ENCODE results near the gene CCDC69. TPM values are rescaled to one million over a fixed set of nuclear protein-coding genes. Genes with fewer than 3 reads are reported as not detected.
A peak's percentile ranks its signal among the peaks of the same experiment; 100 is the strongest.

Gene CCDC69
- total RNA-seq, 4 donors from 2014 or later: 217 to 341 (median 285) TPM

- H3K4me3 ChIP-seq: no peak overlapping the region
- no peak overlapping the region for H3K27ac ChIP-seq (replicated peaks in 1 of 4)
- 63% methylated on average over 6 of the region's 6 CpGs for WGBS
- H3K36me3 ChIP-seq: no peaks in the 10 kb centered on the region
- no peaks in the 10 kb centered on the region for H3K27me3 ChIP-seq
- H3K9me3 ChIP-seq: no peaks in the 10 kb centered on the region
- TF ChIP-seq POLR2A (IDR thresholded peaks at IDR 0.05; ENCODE audit: low read depth) (no peak), EP300 (IDR thresholded peaks at IDR 0.05) (no peak), POLR2AphosphoS5 (IDR thresholded peaks at IDR 0.05) (no peak)
- TF ChIP-seq, protein P1, sequence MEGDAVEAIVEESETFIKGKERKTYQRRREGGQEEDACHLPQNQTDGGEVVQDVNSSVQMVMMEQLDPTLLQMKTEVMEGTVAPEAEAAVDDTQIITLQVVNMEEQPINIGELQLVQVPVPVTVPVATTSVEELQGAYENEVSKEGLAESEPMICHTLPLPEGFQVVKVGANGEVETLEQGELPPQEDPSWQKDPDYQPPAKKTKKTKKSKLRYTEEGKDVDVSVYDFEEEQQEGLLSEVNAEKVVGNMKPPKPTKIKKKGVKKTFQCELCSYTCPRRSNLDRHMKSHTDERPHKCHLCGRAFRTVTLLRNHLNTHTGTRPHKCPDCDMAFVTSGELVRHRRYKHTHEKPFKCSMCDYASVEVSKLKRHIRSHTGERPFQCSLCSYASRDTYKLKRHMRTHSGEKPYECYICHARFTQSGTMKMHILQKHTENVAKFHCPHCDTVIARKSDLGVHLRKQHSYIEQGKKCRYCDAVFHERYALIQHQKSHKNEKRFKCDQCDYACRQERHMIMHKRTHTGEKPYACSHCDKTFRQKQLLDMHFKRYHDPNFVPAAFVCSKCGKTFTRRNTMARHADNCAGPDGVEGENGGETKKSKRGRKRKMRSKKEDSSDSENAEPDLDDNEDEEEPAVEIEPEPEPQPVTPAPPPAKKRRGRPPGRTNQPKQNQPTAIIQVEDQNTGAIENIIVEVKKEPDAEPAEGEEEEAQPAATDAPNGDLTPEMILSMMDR (IDR thresholded peaks at IDR 0.05): no peak
- no peak for DNase-seq (ENCODE audit: extremely low spot score)
- H3K4me1 ChIP-seq: peaks cover 9 to 13% (median 10%) of the 10 kb centered on the region in 4 donors
- intact Hi-C loops (cut with DNase I): no loop called here
Measured at GRCh38 chr5:151227918-151228447, 4.1 kb upstream of the CCDC69 start.

- intact Hi-C loops (cut with DNase I): no loop called here
- no peak for DNase-seq (ENCODE audit: extremely low spot score)
- TF ChIP-seq POLR2AphosphoS5 (IDR thresholded peaks at IDR 0.05): no peak
- TF ChIP-seq, protein P1 (IDR thresholded peaks at IDR 0.05): no peak
- WGBS: 72% methylated on average over 5 of the region's 5 CpGs
- H3K4me1 ChIP-seq: peaks cover 34 to 38% (median 35%) of the 10 kb centered on the region in 4 donors
- H3K9me3 ChIP-seq: no peaks in the 10 kb centered on the region
- peak overlapping the region in 1 of 4 donors; percentile 91 for H3K27ac ChIP-seq (replicated peaks in 1 of 4)
- no peaks in the 10 kb centered on the region for H3K27me3 ChIP-seq
- no peaks in the 10 kb centered on the region for H3K36me3 ChIP-seq
- no peak overlapping the region for H3K4me3 ChIP-seq
Measured at GRCh38 chr5:151225475-151225874, 1.6 kb upstream of the CCDC69 start.

GRCh38 chr5:151225071-151225470 is 1.2 kb upstream of the CCDC69 start:
- Histone ChIP-seq H3K27ac (replicated peaks in 1 of 4) (peak overlapping the region; percentile 91 to 97 (median 96)), H3K27me3 (no peaks in the 10 kb centered on the region), H3K9me3 (no peaks in the 10 kb centered on the region), H3K36me3 (no peaks in the 10 kb centered on the region), H3K4me3 (no peak overlapping the region), H3K4me1 (peaks cover 38 to 42% (median 39%) of the 10 kb centered on the region in 4 donors)
- TF ChIP-seq POLR2AphosphoS5 (IDR thresholded peaks at IDR 0.05): no peak
- no peak for TF ChIP-seq POLR2A (IDR thresholded peaks at IDR 0.05; ENCODE audit: low read depth)
- TF ChIP-seq, protein P1 (IDR thresholded peaks at IDR 0.05): no peak
- TF ChIP-seq EP300 (IDR thresholded peaks at IDR 0.05): no peak
- DNase-seq (ENCODE audit: extremely low spot score): no peak
- intact Hi-C loops (cut with DNase I): no loop called here
- WGBS: 96% methylated on average over 4 of the region's 4 CpGs

- H3K4me1 ChIP-seq: peaks cover 45 to 49% (median 46%) of the 10 kb centered on the region in 4 donors
- H3K9me3 ChIP-seq: no peaks in the 10 kb centered on the region
- H3K27me3 ChIP-seq: no peaks in the 10 kb centered on the region
- TF ChIP-seq, protein P1 (IDR thresholded peaks at IDR 0.05): no peak
- TF ChIP-seq EP300 (IDR thresholded peaks at IDR 0.05): no peak
- TF ChIP-seq POLR2A (IDR thresholded peaks at IDR 0.05; ENCODE audit: low read depth): no peak
- TF ChIP-seq POLR2AphosphoS5 (IDR thresholded peaks at IDR 0.05): no peak
- H3K27ac ChIP-seq (replicated peaks in 1 of 4): peak overlapping the region; percentile 91 to 97 (median 96)
- H3K4me3 ChIP-seq: peak overlapping the region; percentile 89 to 99 (median 97)
- no peaks in the 10 kb centered on the region for H3K36me3 ChIP-seq
- no peak for DNase-seq (ENCODE audit: extremely low spot score)
- WGBS: 91% methylated on average over 6 of the region's 6 CpGs
- intact Hi-C loops (cut with DNase I): no loop called here
Measured at GRCh38 chr5:151224372-151224771, 480 bp upstream of the CCDC69 start.

Measured in esophagus muscularis mucosa (tissue), 4 donors.